Activated naive CD4-positive, alpha-beta T cell treated with anti-CD3 and anti-CD28 coated beads for 36 hours (primary cell): ENCODE measurements around the gene MOGAT1. TPM values are rescaled to one million over a fixed set of nuclear protein-coding genes. Genes with fewer than 3 reads are reported as not detected.

Experiments
- CTCF ChIA-PET: fragments of 350-600 bp; sonication (Branson Sonifier 250); formaldehyde crosslinking; loops from one replicate; lab custom pipeline; 2021; ENCODE audit warnings: antibody characterized with exemption; lab: Charles Lee
- DNase-seq: peaks from one replicate; pipeline ENCODE4 v3.0.0-alpha.2; 2020
- H3K27ac Mint-ChIP-seq: one replicate; pipeline ENCODE4 v1.8.0; 2021; ENCODE audit warnings: mild to moderate bottlenecking, mixed read lengths
- H3K27me3 Mint-ChIP-seq: one replicate; pipeline ENCODE4 v1.8.0; 2021; ENCODE audit warnings: low read depth, mixed read lengths
- H3K36me3 Mint-ChIP-seq: one replicate; pipeline ENCODE4 v1.8.0; 2021; ENCODE audit warnings: low read depth, mixed read lengths
- H3K4me1 Mint-ChIP-seq: one replicate; pipeline ENCODE4 v1.8.0; 2021; ENCODE audit warnings: low read depth, mixed read lengths
- H3K4me3 Mint-ChIP-seq: one replicate; pipeline ENCODE4 v1.8.0; 2021; ENCODE audit warnings: mild to moderate bottlenecking, moderate library complexity, mixed read lengths
- H3K9me3 Mint-ChIP-seq: one replicate; pipeline ENCODE4 v1.8.0; 2021; ENCODE audit warnings: mixed read lengths
- intact Hi-C: fragments of 100-400 bp; cut with micrococcal nuclease; formaldehyde crosslinking; loops from one replicate; pipeline ENCODE4 v1.15.1; 2023
- total RNA-seq, 2 experiments: library from RNA; stranded (reverse); gene quantifications; one replicate each; pipeline ENCODE4 v1.2.3, GENCODE V29; 2021

Gene MOGAT1
- total RNA-seq, 2 experiments from 2014 or later = not detected

GRCh38 chr2:222736301-222736700 lies 64.8 kb downstream of the MOGAT1 start:
- Mint-ChIP-seq H3K9me3 (no peaks in the 10 kb centered on the region), H3K4me1 (no peaks in the 10 kb centered on the region), H3K27ac (no peak overlapping the region), H3K27me3 (peaks cover 35% of the 10 kb centered on the region), H3K4me3 (no peak overlapping the region), H3K36me3 (no peaks in the 10 kb centered on the region)
- CTCF ChIA-PET = interaction anchor here (0.6 kb wide), 1 partner anchor 9 kb away, joined by 3 read pairs; no protein-coding TSS in a partner anchor
- intact Hi-C loops = no loop called here
- no peak for DNase-seq

DNA sequence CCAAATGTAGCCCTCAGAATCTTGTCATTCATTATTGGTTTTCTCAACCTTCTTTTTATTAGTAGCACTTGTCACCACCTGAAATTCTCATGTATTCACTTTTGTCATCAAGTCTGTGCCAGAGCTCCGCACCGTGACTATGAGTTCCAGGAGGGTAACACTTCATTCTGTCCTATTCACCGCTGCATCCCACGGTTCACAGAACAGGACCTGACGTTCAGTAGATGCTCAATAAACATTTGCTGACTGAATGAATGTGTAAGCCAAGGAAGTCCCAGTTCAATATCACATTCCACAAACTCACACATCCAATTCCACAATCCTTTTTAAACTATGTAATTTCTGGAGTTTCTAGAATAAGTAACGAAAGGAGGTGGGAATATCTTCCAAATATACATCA lies 65.5 kb downstream of the MOGAT1 start:
- intact Hi-C loops = no loop called here
- no peak for DNase-seq
- no peak overlapping the region for H3K27ac Mint-ChIP-seq
- peaks cover 35% of the 10 kb centered on the region for H3K27me3 Mint-ChIP-seq
- CTCF ChIA-PET = no interaction called here
- H3K4me1 Mint-ChIP-seq = no peaks in the 10 kb centered on the region
- H3K9me3 Mint-ChIP-seq = no peaks in the 10 kb centered on the region
- H3K4me3 Mint-ChIP-seq = no peak overlapping the region
- no peaks in the 10 kb centered on the region for H3K36me3 Mint-ChIP-seq

- H3K9me3 Mint-ChIP-seq = no peaks in the 10 kb centered on the region
- peaks cover 2% of the 10 kb centered on the region for H3K4me1 Mint-ChIP-seq
- no peak overlapping the region for H3K4me3 Mint-ChIP-seq
- CTCF ChIA-PET = no interaction called here
- peaks cover 31% of the 10 kb centered on the region for H3K27me3 Mint-ChIP-seq
- H3K36me3 Mint-ChIP-seq = no peaks in the 10 kb centered on the region
- intact Hi-C loops = no loop called here
- no peak for DNase-seq
- no peak overlapping the region for H3K27ac Mint-ChIP-seq
Observed at GRCh38 chr2:222738312-222738711, 66.9 kb downstream of the MOGAT1 start.

- Mint-ChIP-seq H3K4me1 (peaks cover 5% of the 10 kb centered on the region), H3K4me3 (no peak overlapping the region), H3K27me3 (peaks cover 33% of the 10 kb centered on the region), H3K9me3 (no peaks in the 10 kb centered on the region), H3K27ac (no peak overlapping the region), H3K36me3 (no peaks in the 10 kb centered on the region)
- intact Hi-C loops = no loop called here
- CTCF ChIA-PET = no interaction called here
- peak; percentile 12 for DNase-seq
Observed at GRCh38 chr2:222738809-222739208, 67.4 kb downstream of the MOGAT1 start.

DNA sequence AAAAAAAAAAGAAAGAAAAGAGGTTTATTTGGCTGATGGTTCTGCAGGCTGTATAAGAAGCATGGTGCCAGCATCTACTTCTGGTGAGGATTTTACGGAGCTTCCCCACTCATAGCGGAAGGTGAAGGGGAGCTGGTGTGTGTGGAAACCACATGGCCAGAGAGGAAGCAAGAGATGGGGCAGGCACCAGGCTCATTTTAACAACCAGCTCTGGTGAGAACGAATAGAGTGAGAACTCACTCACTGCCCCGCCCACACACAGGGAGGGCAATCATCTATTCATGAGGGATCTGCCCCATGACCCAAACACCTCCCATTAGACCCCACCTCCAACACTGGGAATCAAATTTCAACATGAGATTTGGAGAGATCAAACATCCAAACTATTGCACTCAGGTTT lies 68.5 kb downstream of the MOGAT1 start:
- DNase-seq = no peak
- intact Hi-C loops = no loop called here
- Mint-ChIP-seq H3K4me3 (no peak overlapping the region), H3K9me3 (no peaks in the 10 kb centered on the region), H3K4me1 (peaks cover 5% of the 10 kb centered on the region), H3K27ac (no peak overlapping the region), H3K27me3 (peaks cover 30% of the 10 kb centered on the region), H3K36me3 (no peaks in the 10 kb centered on the region)
- CTCF ChIA-PET = no interaction called here

DNA sequence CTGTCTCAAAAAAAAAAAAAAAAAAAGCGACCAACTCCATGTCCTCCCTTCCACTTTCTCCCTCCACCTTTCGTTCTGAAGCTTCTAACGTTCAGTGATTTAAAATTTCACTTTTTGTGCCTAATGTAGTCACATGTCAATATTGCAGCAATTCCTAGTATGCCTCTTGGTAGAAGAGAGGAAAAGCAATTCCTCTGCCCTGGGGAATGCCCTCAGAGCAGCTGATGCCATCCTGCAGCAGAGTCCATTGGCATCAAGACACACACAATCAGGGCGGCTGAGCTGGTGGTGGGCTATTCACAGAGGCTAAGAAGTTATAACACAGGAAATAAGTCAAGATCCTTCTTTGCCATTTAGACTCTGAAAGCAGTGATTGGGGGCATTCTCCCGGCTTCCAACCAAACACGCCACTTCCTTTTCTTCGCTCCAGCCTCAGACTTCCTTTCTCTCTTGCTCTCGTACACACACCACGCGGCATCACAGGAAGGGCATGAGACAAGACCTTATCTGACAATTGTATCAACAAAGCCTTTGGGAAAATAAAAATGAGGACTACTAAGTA lies 71.9 kb downstream of the MOGAT1 start:
- Mint-ChIP-seq H3K9me3 (no peaks in the 10 kb centered on the region), H3K36me3 (no peaks in the 10 kb centered on the region), H3K4me1 (peaks cover 5% of the 10 kb centered on the region), H3K27ac (no peak overlapping the region), H3K4me3 (no peak overlapping the region), H3K27me3 (peaks cover 12% of the 10 kb centered on the region)
- CTCF ChIA-PET = interaction anchor here (1.1 to 1.4 kb wide), 2 partner anchors 10 to 36 kb away, joined by 3 to 4 read pairs; no protein-coding TSS in a partner anchor
- intact Hi-C loops = no loop called here
- DNase-seq = no peak

- intact Hi-C loops = no loop called here
- CTCF ChIA-PET = interaction anchor here (0.5 to 0.9 kb wide), 8 partner anchors 22 to 324 kb away, joined by 3 to 8 read pairs (median 3); no protein-coding TSS in a partner anchor
Observed at GRCh38 chr2:222745836-222746559, 74.5 kb downstream of the MOGAT1 start.

DNA sequence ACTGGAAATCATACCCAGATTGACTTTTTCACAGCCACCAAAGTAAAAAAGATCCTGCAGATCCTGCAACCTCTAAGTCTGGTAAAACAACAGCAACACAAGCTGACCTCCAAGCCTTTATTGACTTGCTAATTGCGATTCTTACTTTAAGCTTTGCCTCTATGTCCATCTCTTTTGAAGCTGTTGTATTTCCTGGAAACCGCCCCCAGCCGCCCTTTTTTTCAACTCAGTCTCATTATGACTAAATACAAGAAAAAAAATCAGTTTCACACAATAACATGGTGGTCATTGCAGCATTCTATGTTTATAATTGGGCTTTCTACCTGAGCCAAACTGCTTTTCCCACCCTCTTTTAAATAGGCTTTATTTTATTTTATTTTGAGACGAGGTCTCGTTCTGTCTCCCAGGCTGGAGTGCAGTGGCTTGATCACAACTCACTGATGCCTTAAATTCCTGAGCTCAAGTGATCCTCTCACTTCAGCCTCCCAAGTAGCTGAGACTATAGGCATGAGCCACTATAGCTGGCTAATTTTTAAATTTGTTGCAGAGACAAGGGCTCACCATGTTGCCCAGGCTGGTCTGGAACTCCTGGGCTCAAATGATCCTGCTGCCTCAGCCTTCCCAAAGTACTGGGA lies 76.2 kb downstream of the MOGAT1 start:
- no peak for DNase-seq
- Mint-ChIP-seq H3K27ac (no peak overlapping the region), H3K27me3 (peaks cover 4% of the 10 kb centered on the region), H3K36me3 (no peaks in the 10 kb centered on the region), H3K4me1 (peaks cover 5% of the 10 kb centered on the region), H3K4me3 (no peak overlapping the region), H3K9me3 (no peaks in the 10 kb centered on the region)
- CTCF ChIA-PET = no interaction called here
- intact Hi-C loops = no loop called here

More at GRCh38 chr2:222745836-222746559, 74.5 kb downstream of the MOGAT1 start:
- Mint-ChIP-seq H3K4me1 (peaks cover 5% of the 10 kb centered on the region), H3K4me3 (no peak overlapping the region), H3K9me3 (no peaks in the 10 kb centered on the region), H3K27me3 (peaks cover 4% of the 10 kb centered on the region), H3K36me3 (no peaks in the 10 kb centered on the region), H3K27ac (no peak overlapping the region)
- no peak for DNase-seq

GRCh38 chr2:222750533-222750932 lies 79.1 kb downstream of the MOGAT1 start:
- no peak overlapping the region for H3K27ac Mint-ChIP-seq
- DNase-seq = no peak
- no peaks in the 10 kb centered on the region for H3K9me3 Mint-ChIP-seq
- H3K27me3 Mint-ChIP-seq = no peaks in the 10 kb centered on the region
- CTCF ChIA-PET = interaction anchor here (0.6 kb wide), 1 partner anchor 844 kb away, joined by 3 read pairs; no protein-coding TSS in a partner anchor
- H3K4me1 Mint-ChIP-seq = no peaks in the 10 kb centered on the region
- no peaks in the 10 kb centered on the region for H3K36me3 Mint-ChIP-seq
- intact Hi-C loops = no loop called here
- H3K4me3 Mint-ChIP-seq = no peak overlapping the region

DNA sequence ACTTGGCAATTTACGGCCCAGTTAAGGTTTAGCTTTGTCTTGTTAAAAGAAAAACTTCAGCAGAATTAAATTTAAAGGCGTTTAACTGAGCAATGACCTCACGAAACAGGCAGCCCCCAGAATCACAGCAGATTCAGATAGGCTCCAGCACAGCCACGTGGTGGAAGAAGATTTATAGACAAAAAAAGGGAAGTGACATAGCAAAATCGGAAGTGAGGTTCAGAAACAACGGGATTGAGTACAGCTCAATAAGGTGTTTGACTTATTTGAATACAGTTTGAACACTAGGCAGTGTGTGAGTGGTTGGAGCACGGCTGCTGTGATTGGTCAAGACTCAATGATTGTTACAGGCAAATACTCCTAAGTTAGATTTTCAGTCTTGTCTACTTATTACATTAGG lies 79.8 kb downstream of the MOGAT1 start:
- Mint-ChIP-seq H3K36me3 (no peaks in the 10 kb centered on the region), H3K27me3 (no peaks in the 10 kb centered on the region), H3K4me1 (no peaks in the 10 kb centered on the region), H3K27ac (no peak overlapping the region), H3K4me3 (no peak overlapping the region), H3K9me3 (no peaks in the 10 kb centered on the region)
- DNase-seq = no peak
- CTCF ChIA-PET = no interaction called here
- intact Hi-C loops = no loop called here

- Mint-ChIP-seq H3K27me3 (no peaks in the 10 kb centered on the region), H3K27ac (no peak overlapping the region), H3K9me3 (no peaks in the 10 kb centered on the region), H3K4me3 (no peak overlapping the region), H3K36me3 (no peaks in the 10 kb centered on the region), H3K4me1 (no peaks in the 10 kb centered on the region)
- CTCF ChIA-PET = interaction anchor here (1.1 to 1.2 kb wide), 2 partner anchors 43 to 187 kb away, joined by 3 to 4 read pairs; no protein-coding TSS in a partner anchor
- DNase-seq = no peak
- intact Hi-C loops = no loop called here
Observed at GRCh38 chr2:222751821-222752719, 80.6 kb downstream of the MOGAT1 start.

DNA sequence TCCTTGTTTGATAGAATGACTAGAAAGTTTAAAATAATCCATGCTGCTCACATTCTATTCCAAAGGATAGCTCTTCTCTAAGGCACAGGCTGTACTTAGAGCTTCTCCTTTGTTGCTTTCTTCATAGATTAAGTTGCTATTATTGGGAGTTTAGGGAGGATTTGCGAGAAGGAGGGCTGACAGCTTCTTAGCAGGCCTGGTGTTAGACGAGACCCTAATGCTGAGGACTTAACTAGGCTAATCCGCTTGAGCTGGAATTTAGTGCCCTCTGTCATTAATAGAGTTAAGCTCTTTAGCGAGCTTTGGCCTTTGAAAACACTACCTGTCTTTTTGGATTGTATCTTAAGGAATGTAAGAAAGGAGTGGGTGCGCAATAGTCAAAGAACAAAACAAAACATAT lies 81.3 kb downstream of the MOGAT1 start:
- no peak overlapping the region for H3K4me3 Mint-ChIP-seq
- intact Hi-C loops = no loop called here
- H3K9me3 Mint-ChIP-seq = no peaks in the 10 kb centered on the region
- H3K4me1 Mint-ChIP-seq = no peaks in the 10 kb centered on the region
- H3K27ac Mint-ChIP-seq = no peak overlapping the region
- H3K27me3 Mint-ChIP-seq = no peaks in the 10 kb centered on the region
- H3K36me3 Mint-ChIP-seq = no peaks in the 10 kb centered on the region
- CTCF ChIA-PET = interaction anchor here (0.6 to 1.2 kb wide), 4 partner anchors 9 to 186 kb away, joined by 3 to 5 read pairs (median 4); no protein-coding TSS in a partner anchor
- DNase-seq = no peak
